GM19193 (cell line): ENCODE measurements around the gene MACROH2A2.

Source experiments
- POLR2A ChIP-seq: IDR thresholded peaks from 4 replicates; pipeline ENCODE4 v1.6.1; 2011; ENCODE audit not compliant: insufficient read depth, insufficient read length; ENCODE audit errors: extremely low read depth

The MACROH2A2 gene

GRCh38 chr10:70148516-70148915, 95.9 kb downstream of the MACROH2A2 start:
- no peak for TF ChIP-seq POLR2A

GRCh38 chr10:70155255-70155838, 102.7 kb downstream of the MACROH2A2 start:
- no peak for TF ChIP-seq POLR2A

- no peak for TF ChIP-seq POLR2A
Measured at GRCh38 chr10:70158113-70158512, 105.5 kb downstream of the MACROH2A2 start.

GRCh38 chr10:70160798-70161197, 108.2 kb downstream of the MACROH2A2 start:
- TF ChIP-seq POLR2A: no peak
